NCI-H2227 (cell line): ENCODE data around the gene RAD9B.
"Not testable (repeated sequence)": the region's sequence is repeated elsewhere in the genome, so short reads cannot be mapped to it uniquely, and the experiment has no call there.

Experiments
- DNase-seq: peaks from one replicate; lab custom pipeline; 2025; ENCODE audit not compliant: unreplicated experiment; lab: John Stamatoyannopoulos, UW

The RAD9B gene

DNA sequence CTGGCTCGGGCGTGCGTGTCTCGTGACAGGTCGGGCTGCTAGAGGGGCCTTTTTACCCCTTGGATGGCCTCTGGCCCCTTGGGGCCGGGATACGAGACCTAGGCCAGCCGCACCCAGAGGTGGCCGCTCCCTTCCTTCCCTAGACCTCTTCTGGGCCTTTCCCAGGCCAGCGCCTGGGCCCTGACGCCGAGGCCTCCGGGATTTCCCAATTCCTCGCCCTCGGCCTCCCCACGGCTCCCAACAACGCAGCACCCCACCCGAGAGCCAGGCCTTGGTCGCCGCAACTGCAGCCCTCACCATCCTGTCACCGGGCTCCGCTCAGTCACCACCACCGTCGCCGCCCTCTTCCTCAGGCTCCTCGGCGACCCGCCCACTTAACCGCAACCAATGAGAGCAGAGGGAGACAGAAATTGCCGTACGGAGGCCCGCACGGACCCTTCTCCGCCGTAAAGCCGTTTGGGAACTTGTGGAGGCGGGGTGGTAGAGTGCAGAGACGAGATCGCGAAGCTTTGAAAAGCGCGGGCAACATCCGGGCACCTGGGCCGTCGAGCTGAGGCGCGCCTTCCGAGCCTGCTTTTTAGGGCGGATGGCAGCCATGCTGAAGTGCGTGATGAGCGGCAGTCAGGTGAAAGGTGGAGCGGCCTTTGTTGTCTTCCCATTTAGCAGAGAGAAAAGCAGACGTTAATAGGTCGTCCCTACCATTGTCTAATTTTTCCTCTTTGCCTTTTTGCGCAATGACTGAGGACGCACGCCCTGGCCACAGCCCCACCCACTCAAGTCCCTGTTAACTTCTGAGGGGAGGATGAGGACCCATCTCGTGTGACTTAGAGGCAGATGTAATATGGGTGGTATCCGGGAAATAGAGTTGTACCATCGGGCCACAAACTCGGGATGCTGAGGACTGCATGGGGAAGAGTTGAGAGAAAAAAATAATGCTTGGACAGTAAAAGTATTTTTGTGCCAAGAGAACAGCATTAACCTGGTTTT is at the start of gene RAD9B, which contains the start of gene VPS29:
Gene RAD9B, plus strand, starts transcription at position 580 of the 987 bp plus-strand sequence. Its CDS starts 7 bp downstream, at position 587.
Gene VPS29, minus strand, starts transcription at position 360 of the 987 bp plus-strand sequence. Its CDS starts 60 bp downstream, at position 300.
- peak; percentile 99 for DNase-seq

DNA sequence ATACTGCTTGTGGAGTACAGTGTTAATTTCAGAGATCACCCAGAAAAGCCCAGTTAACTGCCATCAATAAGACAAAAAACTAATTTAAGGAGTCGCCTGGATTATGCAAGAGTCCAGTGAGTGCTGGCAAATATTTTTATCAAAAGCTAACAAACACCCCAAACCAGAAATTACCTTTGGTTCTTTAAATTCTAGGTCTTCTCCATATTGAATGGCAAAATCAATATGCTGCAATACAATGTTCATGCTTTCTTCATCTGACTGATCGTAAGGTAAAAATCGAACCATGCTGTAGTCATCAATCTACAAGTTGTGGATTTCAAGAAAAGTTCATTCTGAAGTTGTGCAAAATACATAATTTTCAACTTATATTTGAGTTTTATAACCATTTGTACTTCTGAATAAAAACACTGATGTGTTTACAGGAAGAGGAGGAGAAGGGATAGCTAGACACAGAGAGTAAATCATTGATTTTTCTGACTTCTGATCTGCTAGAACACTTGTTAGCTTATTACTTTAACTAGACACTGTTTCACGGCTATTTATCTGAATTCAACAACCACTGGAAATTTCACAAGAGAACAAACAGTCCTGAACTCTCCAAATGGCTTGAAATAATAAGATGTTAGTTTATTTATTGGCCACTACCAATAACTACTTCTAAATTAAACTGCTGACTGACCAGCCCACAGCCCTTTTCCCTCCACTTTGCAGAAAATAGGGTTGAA is 48.4 kb upstream of the RAD9B start:
- no peak for DNase-seq

DNA sequence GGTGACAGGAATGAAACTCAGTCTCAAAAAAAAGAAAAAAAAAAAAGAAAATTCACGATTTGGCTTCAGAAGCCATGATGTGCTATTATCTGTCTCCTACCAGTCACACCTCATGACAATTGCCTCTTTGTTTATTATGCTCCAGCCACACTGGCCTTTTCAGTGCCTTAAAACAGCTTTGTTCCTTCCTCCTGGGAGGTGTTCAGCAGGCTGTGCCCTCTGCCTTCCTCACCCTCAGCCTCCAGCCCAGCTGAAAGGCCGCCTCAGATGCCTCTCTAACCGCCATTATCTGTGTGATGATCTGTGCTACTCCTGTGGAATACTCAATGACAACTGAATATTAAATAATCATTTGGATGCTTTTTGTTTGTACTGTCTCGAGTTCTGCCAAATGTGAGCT is 43.4 kb upstream of the RAD9B start:
- DNase-seq: no peak

DNA sequence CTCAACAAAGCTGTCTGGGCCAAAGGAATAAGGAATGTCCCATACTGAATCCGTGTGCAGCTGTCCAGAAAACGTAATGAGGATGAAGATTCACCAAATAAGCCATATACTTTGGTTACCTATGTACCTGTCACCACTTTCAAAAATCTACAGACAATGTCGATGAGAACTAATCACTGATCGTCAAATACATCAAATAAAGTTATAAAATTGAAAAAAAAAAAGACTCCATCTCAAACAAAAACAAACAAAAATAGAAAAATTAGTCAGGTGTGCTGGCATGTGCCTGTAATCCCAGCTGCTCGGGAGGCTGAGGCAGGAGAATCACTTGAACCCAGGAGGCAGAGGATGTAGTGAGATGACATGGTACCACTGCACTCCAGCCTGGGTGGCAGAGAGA is 40.9 kb upstream of the RAD9B start:
- DNase-seq: not testable (repeated sequence)

DNA sequence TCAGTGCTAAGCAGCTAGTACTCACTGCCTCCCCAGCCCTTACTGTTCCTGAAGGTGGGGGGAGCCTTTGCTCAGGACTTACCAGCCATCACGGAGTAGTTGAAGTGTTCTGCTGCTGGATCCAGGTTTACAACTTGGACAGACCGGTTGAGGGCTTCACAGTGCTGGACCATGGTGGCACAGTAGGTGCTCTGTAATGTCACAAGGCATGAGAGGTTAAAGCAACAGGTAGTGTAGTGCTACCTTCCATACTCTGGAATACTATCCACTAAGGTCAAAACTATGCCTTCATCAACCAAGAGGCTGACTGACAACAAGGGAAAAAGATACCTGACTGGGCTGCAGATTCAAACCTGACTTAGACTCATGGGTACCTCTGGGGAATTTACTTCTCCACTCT is 37.1 kb upstream of the RAD9B start:
- no peak for DNase-seq

DNA sequence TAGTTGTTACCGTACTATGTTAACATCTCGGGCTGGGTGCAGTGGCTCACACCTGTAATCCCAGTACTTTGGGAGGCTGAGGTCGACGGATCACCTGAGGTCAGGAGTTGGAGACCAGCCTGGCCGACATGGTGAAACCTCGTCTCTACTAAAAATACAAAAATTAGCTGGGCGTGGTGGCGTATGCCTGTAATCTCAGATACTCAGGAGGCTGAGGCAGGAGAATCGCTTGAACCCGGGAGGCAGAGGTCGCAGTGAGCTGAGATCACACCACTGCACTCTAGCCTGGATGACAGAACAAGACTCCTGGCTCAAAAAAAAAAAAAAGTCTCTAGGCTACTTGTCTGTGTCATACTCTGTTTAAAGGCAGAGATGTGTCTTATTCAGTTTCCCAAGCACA is 36.4 kb upstream of the RAD9B start:
- not testable (repeated sequence) for DNase-seq

DNA sequence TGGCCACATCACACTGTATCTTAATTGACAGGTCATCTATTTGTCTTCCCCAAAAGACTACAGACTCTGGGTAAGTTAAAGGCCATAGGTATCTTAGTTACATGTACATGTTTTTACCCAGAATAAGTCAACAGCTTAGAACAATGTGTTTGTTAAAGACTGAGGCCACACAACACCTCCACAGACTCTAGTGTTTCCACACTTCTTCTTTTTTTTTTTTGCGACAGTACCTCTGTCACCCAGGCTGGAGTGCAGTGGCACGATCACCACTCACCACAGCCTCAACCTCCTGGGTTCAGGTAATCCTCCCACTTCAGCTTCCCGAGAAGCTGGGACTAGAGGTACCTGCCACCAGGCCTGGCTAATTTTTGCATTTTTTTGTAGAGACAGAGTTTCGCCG is 35.3 kb upstream of the RAD9B start:
- DNase-seq: no peak

DNA sequence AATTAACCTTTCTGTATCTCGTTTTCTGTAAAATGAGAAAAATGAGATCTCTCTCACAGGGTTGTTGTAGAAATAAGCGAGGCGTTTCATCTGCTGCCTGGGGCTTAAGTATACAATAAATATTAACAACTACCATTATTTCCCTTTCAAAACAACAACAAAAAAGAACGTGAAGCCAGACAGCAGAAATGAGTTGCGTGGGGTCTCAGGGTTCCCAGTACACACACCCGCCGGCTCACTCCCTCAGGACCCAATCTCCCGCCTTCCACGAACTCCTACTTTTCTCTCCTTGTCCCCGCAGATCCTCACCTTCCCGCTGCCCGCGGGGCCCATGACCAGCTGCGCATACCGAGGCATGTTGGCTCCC is 34.3 kb upstream of the RAD9B start:
- DNase-seq: no peak

DNA sequence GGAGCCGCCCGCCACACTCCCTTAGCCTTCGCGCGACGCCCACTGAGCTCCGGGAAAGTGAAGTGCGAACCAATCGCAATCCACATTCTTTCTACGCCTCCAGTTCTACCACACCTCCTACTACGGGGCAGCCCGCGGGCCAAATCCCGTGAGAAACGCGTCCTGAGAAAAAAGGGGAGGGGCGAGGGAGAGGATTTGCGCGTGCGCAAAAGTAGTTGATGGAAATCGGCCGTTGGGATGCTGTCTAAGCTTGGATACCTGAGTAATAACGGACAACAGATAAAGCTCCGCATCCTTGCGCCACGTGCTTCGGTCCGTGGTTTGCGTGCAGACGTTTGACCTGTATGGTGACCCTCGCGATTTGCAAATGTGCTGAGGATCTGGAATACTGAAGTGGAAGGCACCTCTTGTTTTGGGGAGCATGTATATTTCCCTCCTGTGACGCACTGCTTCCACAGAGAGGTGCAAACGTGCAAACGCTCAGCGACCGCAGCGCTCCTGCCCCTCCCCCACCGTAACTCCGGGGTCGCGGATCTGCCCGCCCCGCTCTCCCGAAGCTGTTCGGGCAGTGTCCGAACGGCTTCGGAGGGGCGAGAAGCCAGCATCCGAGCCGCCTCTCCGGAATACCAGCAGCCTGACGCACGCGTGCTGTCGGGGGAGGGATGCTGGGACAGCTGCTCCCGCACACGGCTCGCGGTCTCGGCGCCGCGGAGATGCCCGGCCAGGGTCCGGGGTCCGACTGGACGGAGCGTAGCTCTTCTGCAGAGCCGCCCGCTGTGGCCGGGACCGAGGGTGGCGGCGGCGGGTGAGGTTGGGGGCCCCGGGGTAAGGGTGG is 33.7 kb upstream of the RAD9B start, which contains the start of the genes FAM216A and GPN3:
Gene FAM216A, plus strand, starts transcription at position 632 of the 835 bp plus-strand sequence. Its CDS starts 31 bp downstream, at position 663.
Gene GPN3, minus strand, starts transcription at position 44 of the 835 bp plus-strand sequence. CDS start 54 bp downstream, outside the sequence.
- DNase-seq: peak; percentile 99

DNA sequence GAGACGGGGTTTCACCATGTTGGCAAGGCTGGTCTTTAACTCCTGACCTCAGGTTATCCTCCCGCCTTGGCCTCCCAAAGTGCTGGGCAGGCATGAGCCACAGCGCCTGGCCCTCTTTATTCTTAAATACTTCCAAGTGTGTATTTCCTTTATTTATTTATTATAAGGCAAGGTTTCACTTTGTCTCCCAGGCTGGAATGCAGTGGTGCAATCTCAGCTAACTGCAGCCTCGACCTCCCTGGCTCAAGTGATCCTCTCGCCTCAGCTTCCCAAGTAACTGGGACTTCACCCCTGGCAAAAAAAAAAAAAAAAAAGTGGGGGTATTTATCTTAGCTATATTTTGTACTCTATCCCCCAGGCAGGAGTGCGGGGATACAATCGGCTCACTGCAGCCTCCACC is 26.7 kb upstream of the RAD9B start:
- DNase-seq: no peak

DNA sequence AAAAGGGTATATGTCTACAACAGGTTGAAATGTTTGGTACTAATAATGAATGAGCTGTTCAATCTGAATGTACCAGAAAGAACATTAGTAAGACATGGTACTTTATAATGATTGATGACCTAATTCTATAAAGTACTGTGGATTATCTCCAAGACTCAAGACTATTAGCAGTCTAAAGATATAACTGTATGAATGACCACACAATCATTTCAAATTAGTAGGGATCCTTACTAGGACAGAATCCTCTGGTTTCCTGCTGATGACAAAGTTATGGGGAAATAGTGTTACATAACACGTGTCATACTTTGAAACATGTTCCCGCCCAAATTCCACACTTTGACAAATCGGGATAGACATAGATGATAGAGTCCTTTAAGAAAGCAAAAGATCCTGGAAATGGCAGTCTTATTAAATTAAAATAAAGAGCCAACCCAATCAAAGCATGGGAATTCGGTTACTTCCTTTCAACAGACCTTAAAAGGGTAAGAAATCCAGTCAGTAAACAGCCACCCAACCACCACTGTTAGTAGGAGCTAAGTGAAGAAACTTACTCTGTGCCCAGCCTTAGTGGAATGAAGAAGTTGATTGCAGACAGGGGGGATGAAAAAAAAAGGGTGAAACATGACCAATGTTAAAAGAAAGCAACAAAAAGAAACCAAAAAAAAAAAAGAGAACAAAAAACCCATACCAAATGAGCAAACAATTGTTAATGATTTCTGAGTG is 3.0 kb upstream of the RAD9B start:
- DNase-seq: no peak

DNA sequence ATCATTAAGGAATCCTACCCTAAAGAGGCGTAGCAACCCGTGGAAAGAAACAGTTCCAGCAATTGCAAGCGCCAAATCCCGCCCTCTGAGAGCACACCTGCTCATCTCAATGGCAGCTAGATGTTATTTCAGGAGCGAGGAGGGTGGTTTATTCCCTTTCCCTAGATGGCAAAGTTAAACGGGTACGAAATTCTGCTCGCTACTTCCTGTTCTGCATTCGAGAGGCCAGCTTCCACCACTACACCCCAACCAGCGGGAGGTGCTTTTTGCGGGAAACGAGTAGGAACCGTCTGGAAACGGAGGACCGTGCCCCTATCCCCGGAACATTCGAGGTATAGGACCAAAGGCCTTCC is 756 bp upstream of the RAD9B start:
- DNase-seq: peak; percentile 49

DNA sequence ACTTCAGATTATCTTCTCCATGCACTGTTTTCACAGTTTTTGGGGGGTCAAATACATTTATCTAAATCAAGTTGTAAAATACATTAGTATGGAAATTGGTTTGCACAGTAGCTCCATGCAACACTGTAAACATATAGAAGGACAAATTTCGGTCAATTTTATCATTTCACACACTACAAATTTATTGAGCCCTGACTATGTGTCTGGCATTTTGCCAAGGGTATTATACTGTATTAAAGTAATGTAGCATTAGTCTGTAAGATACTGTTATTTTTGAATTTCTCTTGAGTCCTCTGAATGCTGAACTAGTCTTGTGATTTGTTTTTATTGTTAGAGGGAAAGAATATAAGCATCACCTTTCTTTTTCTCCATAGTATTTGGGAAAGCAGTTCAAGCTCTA is 1.3 kb downstream of the RAD9B start:
- no peak for DNase-seq

DNA sequence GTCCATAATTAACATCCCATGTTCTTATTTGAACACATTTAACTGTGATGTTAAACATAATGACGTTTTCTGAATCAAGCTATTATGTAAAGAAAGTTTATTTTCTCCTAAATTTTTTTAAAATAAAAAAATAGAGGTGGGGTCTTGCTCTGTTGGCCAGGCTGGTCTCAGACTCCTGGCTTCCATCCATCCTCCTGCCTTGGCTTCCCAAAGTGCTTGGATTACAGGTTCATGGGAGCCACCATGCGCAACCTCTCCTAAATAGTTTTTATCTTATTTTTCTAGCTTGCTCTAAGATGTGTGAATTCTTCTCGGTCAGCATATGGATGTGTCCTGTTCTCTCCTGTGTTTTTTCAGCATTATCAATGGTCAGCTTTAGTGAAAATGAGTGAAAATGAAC is 3.2 kb downstream of the RAD9B start:
- no peak for DNase-seq

DNA sequence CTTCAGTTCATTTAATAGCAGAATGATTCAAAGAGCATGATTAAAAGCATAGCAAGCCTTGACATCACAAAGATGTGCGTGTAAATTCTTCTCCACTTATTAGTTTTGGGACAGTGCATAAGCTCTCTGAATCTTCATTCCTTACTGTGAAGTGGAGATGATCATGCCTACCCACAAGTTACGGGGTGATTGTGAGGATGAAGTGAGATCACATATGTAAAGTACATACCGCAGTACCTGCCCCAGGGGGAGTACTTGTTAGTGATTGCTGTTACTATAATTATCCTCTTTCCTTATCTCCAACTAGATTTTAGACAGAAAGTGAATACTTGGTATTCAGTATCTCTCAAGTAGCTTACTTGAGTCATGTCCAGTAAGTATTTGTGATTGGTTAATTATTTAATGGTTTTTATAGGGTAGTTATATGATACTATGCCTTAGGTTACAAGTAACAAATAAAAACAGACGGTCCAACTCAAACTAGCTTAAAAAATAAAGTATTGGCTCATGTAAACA is 6.0 kb downstream of the RAD9B start:
- no peak for DNase-seq

DNA sequence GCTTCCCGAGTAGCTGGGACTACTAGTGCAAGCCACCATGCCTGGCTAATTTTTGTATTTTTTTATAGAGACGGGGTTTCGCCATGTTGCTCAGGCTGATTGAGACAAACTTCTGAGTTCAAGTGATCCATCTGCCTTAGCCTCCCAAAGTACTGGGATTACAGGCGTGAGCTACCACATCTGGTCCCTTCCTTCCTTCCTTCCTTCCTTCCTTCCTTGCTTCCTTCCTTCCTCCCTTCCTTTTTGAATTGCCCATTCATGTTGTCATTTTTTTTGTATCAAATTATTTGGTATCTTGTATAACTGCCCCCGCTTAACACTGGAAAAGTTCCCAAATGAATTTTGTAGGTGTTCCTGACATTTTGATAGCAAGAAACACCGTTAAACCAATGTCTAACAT is 11.7 kb downstream of the RAD9B start:
- DNase-seq: no peak

DNA sequence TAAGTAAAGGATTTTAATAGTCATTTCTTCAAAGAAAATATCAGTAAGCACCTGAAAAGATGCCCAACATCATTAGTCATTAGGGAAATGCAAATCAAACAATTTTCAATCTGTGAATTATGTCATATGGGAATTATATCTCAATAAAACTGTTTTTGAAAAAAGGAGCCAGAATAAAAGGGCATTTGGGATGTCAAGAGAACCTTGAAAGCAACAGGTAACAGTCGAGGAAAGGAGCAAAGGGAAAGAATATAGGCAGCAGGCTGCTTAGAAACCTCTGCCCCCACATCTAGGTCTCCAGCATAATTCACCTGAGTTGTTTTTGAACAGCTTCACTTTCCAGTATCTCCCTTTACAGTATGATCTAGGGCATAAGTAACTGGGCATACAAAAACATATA is 12.2 kb downstream of the RAD9B start:
- DNase-seq: no peak

DNA sequence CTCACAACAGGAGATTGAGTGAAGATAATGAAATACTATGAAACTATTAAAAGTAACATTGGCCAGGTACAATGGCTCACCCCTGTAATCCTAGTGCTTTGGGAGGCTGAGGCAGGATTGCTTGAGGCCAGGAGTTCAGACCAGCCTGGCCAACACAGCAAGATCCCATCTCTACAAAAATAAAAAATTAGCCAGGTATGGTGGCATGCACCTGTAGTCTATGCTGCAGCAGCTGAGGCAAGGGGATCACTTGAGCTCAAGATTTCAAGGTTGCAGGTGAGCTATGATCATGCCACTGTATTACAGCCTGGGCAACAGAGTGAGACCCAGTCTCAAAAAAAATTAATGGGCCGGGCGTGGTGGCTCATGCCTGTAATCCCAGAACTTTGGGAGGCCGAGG is 14.9 kb downstream of the RAD9B start:
- DNase-seq: no peak

DNA sequence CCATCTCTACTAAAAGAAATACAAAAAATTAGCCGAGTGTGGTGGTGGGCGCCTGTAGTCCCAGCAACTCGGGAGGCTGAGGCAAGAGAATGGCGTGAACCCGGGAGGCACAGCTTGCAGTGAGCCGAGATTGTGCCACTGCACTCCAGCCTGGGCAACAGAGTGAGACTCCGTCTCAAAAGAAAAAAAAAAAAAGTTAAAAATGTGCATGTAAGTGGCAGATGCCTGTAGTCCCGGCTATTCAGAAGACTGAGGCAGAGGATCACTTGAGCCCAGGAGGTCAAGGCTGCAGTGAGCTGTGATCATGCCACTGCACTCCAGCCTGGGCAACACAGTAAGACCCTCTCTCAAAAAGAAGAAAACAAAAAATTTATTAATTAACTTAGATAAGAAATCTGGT is 15.9 kb downstream of the RAD9B start:
- DNase-seq: not testable (repeated sequence)
